Skin epidermis (tissue), 12 donors: Measurements from ENCODE around the gene HOXB13.

Source experiments
- H3K27ac ChIP-seq, 21 experiments: fragments of 200-600 bp; sonication (generic) in 11 of 21; one replicate each; pipeline ENCODE4 v1.5.0; 2020; ENCODE audit warnings: mild to moderate bottlenecking in 3 of 21, inconsistent platforms in 2 of 21, moderate library complexity in 2 of 21
- H3K4me3 ChIP-seq, 7 experiments: fragments of 200-600 bp; sonication (generic) in 2 of 7; one replicate each; pipeline ENCODE4 v1.5.0; 2020; ENCODE audit warnings: inconsistent platforms in 2 of 7, mild to moderate bottlenecking in 2 of 7, moderate library complexity in 1 of 7

The HOXB13 gene

DNA sequence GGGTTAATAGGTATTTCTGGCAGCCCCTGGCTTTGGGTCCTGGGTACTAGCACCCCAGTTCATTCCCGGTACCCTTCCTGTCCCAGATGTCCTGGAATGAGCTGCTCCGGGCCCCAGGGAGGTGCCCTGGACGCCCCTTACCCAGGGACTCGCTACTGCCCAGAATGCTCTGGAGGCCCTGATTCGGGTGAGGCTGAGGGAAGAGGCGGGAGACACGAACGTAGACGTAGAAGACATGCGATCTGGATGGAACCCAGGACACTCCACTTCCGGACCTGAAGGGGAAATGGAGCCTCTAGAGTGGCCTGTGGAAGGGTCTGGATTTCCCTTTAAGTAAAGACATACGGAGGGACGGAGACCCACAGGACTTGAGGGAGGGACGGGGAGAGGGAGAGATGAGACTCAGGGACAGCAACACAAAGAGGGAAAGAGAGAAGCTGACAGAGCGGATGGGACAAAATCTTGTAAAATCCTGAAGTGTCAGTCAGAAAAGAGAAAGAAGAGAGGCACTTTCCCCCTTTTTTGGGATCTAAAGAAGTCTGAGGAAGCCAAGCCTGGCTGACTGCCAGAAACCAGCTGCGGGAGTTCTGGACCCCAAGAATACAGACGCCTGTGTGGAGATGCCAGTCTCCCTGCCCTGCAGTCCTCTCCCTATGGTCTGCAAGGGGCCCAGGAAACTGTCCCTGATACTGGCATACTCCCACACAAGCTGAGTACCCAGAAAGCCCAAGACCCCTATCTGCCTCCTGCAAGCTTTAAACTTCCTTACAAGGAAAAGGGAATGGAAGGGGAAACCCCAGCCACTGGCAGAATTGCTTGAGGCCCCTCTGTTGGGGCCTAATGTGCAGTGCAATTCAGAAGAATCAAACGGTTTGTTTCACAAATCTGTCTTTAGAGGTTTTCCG is 1.0 kb upstream of the HOXB13 start:
- peak overlapping the region in 1 of 21 experiments; percentile 49 for H3K27ac ChIP-seq
- no peak overlapping the region for H3K4me3 ChIP-seq

DNA sequence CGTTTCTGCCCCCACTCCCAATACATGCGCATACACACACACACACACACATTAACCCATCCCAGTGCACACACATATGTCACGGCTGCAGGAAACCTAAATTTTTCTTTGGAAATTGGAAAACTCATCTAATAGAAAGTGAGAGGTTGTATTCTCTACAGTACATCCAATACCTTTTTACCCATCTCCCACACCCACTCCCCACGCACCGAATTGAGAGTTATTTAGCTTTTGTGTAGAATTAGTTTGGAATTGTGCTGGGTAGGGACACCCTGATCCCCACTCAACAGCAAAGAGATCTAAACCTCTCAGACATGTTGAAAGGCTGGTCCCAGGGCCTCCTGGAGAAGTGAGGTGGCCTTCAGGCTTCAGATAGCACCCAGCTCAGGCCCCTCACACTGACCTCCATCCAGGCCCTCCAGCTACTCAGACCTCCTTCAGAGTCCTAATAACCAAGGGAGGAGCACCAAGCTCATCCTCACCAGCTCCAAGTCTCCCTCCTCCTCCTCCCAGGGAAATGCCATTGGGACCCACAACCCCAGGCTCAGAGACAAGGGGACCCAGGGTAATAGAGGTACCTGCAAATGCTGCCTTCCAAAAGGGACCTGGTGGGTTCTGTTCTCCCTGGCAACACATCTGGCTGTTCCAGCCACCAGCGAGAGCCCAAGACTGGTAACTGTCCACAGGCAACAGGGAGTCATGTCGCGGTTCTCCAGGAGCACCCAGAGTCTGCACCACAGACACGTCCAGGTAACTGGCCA is 955 bp downstream of the HOXB13 start:
- H3K4me3 ChIP-seq: no peak overlapping the region
- peak overlapping the region in 1 of 21 experiments; percentile 71 for H3K27ac ChIP-seq

DNA sequence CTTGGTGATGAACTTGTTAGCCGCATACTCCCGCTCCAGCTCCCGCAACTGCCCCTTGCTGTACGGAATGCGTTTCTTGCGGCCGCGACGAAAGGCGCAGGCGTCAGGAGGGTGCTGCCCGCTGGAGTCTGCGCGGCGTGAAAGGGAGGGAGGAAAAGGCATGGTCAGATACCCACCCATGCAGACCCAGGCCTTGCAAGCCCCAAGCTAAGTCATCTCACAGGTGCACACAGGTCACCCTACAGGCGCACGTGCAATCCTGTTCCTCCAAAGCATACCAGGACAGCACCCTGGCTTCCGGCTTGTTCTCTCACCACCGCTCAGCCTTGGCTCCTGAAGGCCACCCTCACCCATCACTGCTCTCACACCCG is 1.6 kb downstream of the HOXB13 start:
- Histone ChIP-seq H3K27ac (no peak overlapping the region), H3K4me3 (no peak overlapping the region)

DNA sequence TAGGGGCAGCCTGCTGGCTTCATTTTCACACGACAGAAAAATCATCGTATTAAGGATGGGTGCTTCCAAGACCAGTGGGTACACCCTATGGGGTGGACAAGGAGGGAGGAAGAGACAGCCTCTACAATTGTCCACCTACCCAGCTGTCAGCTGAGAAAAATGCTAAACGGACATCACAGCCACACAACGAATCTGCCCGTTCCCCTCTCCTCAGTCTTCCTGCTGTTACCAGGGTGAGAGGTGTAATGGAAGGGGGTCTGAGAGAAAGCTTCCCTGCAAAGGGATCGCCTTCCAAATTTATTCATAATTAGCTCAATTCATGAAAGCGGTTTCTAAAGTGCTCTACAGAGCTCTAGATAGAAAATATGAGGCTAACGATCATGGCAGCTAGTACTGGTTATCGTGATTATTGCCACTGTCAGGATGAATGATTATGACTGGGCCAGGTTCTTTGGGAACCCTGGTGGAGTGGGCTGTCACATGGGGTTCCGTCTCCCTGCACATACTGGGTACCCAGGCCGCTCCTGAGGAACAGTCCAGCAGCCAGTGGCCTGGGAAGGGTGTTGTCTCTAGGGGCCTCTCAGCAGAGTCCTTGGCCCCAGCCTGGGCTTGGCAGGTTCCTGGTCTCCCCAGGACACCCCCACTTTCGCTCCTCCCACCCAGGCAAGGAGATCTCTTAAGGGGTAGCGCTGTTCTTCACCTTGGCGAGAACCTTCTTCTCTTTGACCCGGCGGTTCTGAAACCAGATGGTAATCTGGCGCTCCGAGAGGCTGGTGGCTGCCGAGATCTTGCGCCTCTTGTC is 2.2 kb downstream of the HOXB13 start:
- no peak overlapping the region for H3K27ac ChIP-seq
- no peak overlapping the region for H3K4me3 ChIP-seq

DNA sequence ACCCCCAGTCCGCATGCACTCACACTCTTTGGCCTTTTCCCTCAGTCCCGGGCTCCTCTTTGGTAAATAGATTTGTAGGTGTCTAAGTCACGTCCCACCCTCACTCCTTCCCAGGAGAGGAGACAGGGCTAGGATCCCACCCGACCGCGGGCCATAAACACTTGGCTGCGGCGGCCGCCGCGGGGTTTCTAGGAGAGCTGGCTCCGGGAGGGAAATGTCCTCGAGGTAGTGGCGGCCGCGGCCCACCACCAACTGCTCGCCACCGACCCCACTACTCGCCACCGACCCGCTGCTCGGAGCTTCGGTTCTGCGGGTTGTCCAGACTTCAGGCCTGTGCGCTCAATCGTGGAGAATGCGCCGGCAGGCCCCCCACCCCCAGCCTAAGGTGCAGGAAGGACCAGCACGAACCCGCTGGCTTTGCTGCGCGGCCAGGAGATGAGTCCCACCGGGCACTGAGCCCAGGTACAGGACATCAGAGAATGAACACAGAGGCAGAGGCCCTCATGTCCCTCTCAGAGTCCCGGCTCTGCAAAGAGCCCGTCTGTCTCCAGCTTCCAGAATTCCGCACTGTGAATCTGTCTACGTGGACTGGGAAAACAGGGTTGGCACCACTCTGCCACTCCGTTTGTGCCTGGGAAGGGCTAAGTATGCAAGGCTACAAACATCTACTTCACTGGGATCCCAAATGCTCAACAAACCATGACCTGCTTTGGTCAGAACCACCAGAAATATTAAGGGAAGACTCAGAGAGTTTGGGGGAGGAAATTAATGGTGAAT is 3.1 kb downstream of the HOXB13 start:
- H3K27ac ChIP-seq: no peak overlapping the region
- H3K4me3 ChIP-seq: no peak overlapping the region

DNA sequence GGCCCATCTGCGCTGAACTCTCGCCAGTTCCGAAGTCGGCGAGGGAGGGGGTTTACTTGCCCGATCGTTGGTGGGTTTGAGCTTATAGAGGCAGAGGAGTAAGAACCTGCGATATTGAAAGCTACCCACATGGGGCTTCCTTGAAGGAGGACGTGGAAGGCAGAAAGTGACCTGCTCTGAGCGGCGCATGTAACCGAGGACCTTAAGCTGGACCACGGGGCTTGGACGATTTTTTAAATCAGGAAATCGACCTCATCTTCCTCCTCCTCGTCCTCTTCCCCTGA is 3.6 kb downstream of the HOXB13 start:
- Histone ChIP-seq H3K27ac (no peak overlapping the region), H3K4me3 (no peak overlapping the region)

DNA sequence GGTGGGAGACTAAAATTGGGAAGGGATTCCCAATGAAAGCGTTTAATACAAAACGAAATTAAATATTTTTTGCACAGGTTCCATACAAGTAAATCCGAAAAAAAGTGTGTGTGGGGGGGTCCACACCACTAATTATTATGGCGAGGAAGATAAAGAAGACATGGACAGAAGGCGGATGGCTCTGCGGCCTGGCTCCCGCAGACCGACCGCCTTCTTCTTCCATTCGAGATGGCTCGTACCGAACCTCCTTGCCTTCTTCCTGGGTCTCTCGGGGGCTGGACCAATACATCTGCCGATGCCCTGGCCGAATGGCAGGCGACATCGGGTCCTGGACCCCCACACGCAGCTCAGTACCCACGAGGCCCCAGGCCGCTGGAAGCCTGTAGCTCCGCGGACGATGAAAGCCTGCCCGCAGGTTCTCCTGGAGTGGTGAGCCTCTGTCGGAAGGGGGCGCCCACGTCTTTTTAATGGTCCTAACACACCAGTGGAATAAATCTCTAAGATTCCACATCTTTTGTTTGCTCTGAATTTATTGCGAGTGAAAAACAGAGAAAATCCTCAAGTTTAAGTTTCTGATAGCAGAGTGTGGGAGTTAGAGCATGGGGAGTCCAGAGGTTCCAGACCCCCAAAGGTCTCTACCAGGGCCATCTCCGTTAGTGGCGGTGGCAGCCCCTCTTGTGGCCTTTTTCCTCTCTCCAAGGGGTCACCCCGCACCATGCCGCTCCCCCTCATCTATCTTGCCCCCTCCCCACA is 4.1 kb downstream of the HOXB13 start:
- H3K27ac ChIP-seq: peak overlapping the region in 1 of 21 experiments; percentile 73
- no peak overlapping the region for H3K4me3 ChIP-seq

DNA sequence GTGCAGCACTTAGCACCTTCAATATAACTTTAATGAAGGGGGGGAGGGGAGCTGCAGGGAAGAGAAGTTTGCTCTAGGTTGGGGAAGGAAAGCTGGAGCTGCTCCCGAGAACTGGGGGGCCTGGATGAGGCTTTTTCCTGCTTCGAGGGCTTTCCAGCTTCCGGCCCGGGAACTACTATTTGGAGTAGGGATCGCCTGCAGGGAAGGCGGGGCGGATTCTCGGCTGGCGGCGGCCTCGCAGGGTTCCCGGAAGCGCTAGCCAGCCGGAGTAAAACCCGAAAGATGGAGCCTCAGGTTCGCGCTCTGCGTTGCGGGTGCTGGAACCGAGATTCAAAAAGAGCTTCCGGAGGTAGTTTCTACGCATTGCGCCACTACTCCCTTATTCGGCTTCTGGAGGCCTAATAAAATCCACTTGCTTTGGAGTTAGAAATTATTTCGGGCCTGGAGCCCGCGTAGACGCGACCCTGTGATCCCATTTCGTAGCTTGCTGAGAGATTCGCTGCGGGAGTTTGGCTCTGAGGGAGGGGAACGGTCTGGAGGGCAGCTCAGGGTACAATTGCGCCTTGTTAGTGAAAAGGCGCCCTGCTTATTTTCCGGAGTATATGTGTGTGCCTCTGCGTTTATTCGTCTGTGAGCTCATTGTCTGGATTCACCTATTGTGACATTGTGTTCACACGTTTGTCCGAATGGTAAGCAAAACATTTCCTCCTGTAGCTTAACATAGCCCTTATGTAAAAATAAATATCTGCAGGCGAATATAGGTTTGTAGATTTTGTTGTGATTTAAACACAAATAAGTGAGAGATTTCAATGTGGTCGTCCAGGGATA is 4.9 kb downstream of the HOXB13 start:
- Histone ChIP-seq H3K4me3 (peak overlapping the region in 2 of 7 experiments; percentile 1 to 6), H3K27ac (peak overlapping the region in 2 of 21 experiments; percentile 72 to 73)

DNA sequence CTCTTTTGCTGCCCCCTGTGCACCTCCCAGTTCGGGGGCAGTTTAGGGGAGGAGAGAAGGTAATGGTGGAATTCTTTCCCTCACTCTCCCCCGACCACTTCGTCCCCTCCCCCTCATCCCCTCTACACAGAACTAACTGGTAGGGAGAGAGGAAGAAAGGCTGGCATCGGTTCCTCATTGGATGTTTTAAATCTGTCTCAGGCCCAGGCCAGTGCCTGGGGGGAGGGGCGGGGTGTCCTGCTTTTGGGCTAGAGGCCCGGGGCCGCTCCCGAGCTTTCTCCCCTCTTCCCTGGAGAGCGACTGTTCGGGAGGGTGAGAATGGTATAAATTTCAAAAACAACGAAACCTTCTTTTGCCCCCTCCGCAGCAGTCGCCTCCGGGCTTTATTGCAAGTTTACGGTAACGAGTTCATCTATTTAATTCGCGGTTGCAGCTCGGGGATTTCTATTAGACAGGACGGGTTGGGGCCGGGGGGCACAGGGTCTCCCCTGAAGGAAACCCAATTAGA is 5.6 kb downstream of the HOXB13 start, which contains the start of gene PRAC2:
PRAC2 (plus strand) TSS at position 271 of the 508 bp plus-strand sequence. CDS start 1,226 bp downstream, outside the sequence.
- peak within 1 kb of the TSS in 2 of 21 experiments; percentile 72 to 73 for H3K27ac ChIP-seq
- H3K4me3 ChIP-seq: peak within 1 kb of the TSS in 2 of 7 experiments; percentile 1 to 6

DNA sequence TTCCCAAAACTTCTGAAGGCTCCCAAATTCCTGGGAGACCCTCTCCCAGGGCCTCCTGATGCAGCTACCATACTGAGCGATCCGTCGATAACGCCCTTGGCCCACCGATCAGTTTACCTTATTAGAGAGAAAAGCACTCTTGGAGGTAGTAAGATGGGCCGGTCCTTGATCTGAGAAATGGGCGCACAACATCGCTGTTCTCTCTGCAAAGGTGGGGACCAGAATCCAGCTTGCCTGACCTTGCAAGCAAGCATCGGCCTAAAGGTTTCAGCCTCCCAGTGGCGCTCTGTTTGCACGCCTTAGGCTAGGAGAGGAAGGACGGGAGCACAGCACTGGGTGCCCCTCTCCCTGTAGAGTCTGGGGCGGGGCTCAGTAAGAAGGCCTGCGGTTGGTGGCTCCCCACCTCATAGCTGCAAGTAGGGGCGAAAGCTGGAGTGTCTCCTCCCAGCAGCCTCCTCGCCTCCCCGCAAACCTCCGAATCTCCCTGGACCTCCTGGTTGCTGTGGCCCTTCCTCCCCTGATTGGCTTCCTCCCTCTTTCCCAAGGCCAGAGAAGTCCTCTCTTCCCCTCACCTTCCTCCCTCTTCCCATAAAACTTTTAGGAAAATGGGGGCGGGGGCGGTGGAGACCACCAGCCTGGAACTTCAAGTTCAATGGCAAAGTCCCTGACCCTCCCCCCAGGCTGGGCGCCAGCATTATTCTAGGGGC is 6.2 kb downstream of the HOXB13 start, which contains the start of gene PRAC1:
PRAC1 (minus strand) TSS at position 318 of the 707 bp plus-strand sequence; CDS start at position 192, 126 bp downstream.
- peak within 1 kb of the TSS in 2 of 21 experiments; percentile 72 to 73 for H3K27ac ChIP-seq
- H3K4me3 ChIP-seq: peak within 1 kb of the TSS in 1 of 7 experiments; percentile 6

DNA sequence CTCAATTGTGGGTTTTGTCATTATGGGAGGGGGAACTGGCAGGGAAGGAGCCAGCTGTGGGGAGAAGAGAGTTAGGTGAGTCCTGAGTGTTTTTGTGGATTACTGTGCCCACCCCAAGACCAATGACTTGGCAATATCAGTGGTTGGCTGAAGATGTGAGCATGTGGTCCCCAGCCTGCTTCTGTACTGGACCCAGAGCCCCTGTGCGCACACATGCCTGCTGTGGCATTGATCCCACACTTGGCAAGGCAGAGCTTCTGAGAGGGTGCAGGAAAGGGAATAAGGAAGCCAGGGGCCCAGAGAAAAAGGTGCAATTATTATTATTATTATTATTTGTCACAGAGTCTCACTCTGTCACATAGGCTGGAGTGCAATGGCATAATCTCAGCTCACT is 7.5 kb downstream of the HOXB13 start:
- Histone ChIP-seq H3K27ac (no peak overlapping the region), H3K4me3 (no peak overlapping the region)

DNA sequence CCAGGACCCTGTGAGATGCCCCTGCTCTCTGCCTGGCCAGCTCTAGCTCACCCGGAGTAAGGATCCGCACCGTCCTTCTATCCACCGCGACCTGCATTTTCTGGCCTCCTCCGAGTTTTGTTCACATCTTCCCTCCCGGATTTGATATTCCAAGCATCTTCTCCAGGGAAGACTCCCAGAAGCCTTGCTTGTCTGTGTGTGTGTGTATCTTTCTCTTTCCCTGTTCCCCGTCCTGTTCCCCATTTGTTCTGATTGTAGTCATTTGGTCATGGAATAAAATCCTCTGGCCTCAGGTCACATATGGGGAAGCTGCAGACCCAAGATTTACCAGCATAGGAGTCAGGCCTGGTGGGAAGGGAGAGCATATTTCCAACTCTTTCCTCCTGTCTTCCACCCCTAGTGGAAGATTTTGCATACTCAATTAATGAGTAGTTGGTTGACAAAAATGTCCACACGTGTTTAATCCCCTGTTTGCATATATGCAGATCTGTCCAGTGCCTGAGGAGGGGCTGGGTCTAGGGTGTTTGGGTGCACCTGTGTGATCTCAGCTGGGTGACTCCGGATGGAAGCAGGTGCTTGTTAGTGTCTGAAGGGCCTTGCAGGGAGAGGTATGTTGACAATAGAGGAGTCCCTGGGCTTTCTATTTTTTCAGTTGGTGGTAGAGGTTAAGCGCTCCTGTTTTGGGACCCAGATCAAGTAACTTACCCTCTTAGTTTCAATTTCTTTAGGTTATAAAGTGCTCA is 8.1 kb downstream of the HOXB13 start:
- Histone ChIP-seq H3K27ac (peak overlapping the region in 3 of 21 experiments; percentile 66 to 88 (median 85)), H3K4me3 (no peak overlapping the region)

DNA sequence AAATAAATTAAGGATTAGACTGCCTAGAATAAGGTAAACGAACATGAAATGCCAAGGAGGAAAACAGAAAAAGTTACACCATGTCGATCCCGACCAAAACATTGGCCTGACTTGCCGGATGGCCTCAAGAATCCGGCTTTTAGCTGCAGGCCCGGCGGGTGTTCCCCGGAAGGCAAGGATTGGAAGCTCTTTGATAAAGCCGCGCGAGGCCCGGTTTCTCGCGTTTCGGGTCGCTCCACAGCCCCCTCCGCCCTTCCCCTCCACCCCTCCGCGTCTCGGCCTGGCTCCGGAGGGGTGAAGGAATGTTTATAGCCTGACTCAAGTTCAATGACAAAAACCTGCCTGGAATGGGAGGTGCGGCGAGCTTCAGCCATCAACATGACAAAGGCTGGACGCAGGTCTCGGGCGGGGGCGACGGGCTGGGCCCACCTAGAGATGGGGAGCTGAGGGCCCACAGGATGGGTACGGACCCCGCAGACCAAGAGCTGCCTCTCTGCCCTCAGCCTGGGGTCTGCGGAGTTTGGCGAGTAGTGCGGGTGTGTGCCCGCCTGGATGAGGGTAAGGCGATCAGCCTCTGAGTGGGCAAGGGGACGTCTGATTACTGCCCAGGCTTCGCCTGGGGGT is 8.8 kb downstream of the HOXB13 start:
- no peak overlapping the region for H3K4me3 ChIP-seq
- peak overlapping the region in 5 of 21 experiments; percentile 5 to 88 (median 69) for H3K27ac ChIP-seq

DNA sequence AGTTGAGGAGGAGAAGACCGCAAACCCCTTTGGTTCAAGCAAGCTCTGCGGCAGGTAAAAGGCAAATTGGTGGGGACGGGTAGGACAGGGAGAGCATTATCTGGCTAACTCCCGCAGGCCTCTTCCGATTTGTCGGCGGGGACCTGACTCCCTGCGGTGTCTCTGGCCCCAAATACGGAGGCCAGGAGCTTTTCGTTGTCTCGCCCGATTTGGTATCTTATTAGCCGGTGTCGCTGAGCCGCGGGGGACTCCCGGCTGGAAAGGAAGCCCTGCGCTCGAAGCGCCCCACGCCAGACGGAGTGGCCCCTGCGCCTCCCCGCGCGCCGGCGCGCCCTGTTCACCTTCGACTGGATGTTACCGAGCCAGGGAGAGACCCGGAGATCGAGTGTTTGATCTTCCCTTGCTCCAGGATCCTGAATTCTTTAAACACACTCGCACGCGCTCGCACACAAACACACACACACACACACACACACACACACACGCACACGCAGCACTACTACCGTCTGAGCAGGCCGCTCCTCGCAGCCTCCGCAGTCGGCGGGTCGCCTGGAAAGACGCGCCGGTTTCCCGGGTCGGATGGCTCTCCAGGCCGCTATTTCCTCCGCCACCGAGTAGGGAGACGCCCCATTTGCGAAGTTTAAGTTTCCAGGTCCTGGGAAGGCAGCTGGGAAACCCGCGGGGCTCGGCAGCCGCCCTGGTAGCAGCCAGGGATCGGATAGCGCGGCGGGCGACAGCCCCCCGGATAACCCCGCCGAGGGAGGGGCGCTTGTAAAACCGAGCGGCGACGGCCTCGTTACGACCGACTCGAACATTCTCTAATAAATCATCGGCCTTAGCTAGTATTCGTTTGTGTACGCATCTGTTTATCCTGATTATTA is 9.5 kb downstream of the HOXB13 start:
- Histone ChIP-seq H3K4me3 (no peak overlapping the region), H3K27ac (peak overlapping the region in 6 of 21 experiments; percentile 5 to 88 (median 62))
